ENCODE results near the gene ZNF750.

Gene ZNF750

GRCh38 chr17:82882715-82883418 lies 43.0 kb upstream of the ZNF750 start:
- no peak overlapping the region for H3K4me3 ChIP-seq (ENCODE audit: low read depth, low read length)
- TF ChIP-seq CTCF (IDR thresholded peaks at IDR 0.05; ENCODE audit: low read depth, low read length): no peak

- no peak for TF ChIP-seq CTCF (IDR thresholded peaks at IDR 0.05; ENCODE audit: low read depth, low read length)
- no peak overlapping the region for H3K4me3 ChIP-seq (ENCODE audit: low read depth, low read length)
Measured at GRCh38 chr17:82881900-82882714, 42.3 kb upstream of the ZNF750 start.

GRCh38 chr17:82881324-82881823 lies 41.6 kb upstream of the ZNF750 start:
- no peak overlapping the region for H3K4me3 ChIP-seq (ENCODE audit: low read depth, low read length)
- TF ChIP-seq CTCF (IDR thresholded peaks at IDR 0.05; ENCODE audit: low read depth, low read length): no peak

GRCh38 chr17:82880620-82881323 lies 41.0 kb upstream of the ZNF750 start:
- no peak for TF ChIP-seq CTCF (IDR thresholded peaks at IDR 0.05; ENCODE audit: low read depth, low read length)
- no peak overlapping the region for H3K4me3 ChIP-seq (ENCODE audit: low read depth, low read length)

GRCh38 chr17:82879241-82879640 lies 39.4 kb upstream of the ZNF750 start:
- H3K4me3 ChIP-seq (ENCODE audit: low read depth, low read length): no peak overlapping the region
- TF ChIP-seq CTCF (IDR thresholded peaks at IDR 0.05; ENCODE audit: low read depth, low read length): no peak

- no peak for TF ChIP-seq CTCF (IDR thresholded peaks at IDR 0.05; ENCODE audit: low read depth, low read length)
- H3K4me3 ChIP-seq (ENCODE audit: low read depth, low read length): no peak overlapping the region
Measured at GRCh38 chr17:82878527-82878926, 38.7 kb upstream of the ZNF750 start.
